NB4 (cell line): ENCODE data around the gene BOD1L2.

Source experiments
- DNase-seq: peaks from one replicate; pipeline ENCODE4 v3.0.0; 2010; ENCODE audit warnings: low read depth
- H3K4me3 ChIP-seq: one replicate; pipeline ENCODE4 v1.5.1; 2011; ENCODE audit warnings: mild to moderate bottlenecking, low read depth, low read length, moderate library complexity
- CTCF ChIP-seq: IDR thresholded peaks from one replicate; pipeline ENCODE4 v1.5.1; 2012; ENCODE audit warnings: low read depth, low read length
- MAX ChIP-seq: IDR thresholded peaks from 2 replicates; pipeline ENCODE4 v1.6.1; 2011; ENCODE audit warnings: low read depth, low read length
- MYC ChIP-seq: IDR thresholded peaks from 2 replicates; pipeline ENCODE4 v1.6.1; 2011; ENCODE audit warnings: low read depth, low read length
- POLR2A ChIP-seq: IDR thresholded peaks from 2 replicates; pipeline ENCODE4 v1.6.1; 2011; ENCODE audit warnings: mild to moderate bottlenecking; ENCODE audit not compliant: insufficient read length; ENCODE audit errors: extremely low read depth

BOD1L2 gene

GRCh38 chr18:57148263-57148662 lies 1.4 kb downstream of the BOD1L2 start:
- DNase-seq, result no peak
- TF ChIP-seq MYC (no peak), POLR2A (no peak), CTCF (no peak), MAX (no peak)
- H3K4me3 ChIP-seq, result no peak overlapping the region

- TF ChIP-seq MYC (no peak), CTCF (no peak), POLR2A (no peak), MAX (no peak)
- DNase-seq, result no peak
- H3K4me3 ChIP-seq, result no peak overlapping the region
These were observed 2.2 kb downstream of the BOD1L2 start for GRCh38 chr18:57149051-57149450.

GRCh38 chr18:57149531-57149930 lies 2.6 kb downstream of the BOD1L2 start:
- no peak for TF ChIP-seq CTCF
- TF ChIP-seq MAX, result no peak
- TF ChIP-seq MYC, result no peak
- no peak for TF ChIP-seq POLR2A
- no peak overlapping the region for H3K4me3 ChIP-seq
- DNase-seq, result no peak

- DNase-seq, result no peak
- no peak for TF ChIP-seq POLR2A
- TF ChIP-seq CTCF, result no peak
- TF ChIP-seq MAX, result no peak
- TF ChIP-seq MYC, result no peak
- no peak overlapping the region for H3K4me3 ChIP-seq
These were observed 3.2 kb downstream of the BOD1L2 start for GRCh38 chr18:57150081-57150480.

- DNase-seq, result no peak
- TF ChIP-seq POLR2A (no peak), CTCF (no peak), MYC (no peak), MAX (no peak)
- no peak overlapping the region for H3K4me3 ChIP-seq
These were observed 3.9 kb downstream of the BOD1L2 start for GRCh38 chr18:57150828-57151227.
